T-helper 1 cell treated with Interleukin-12 subunit alpha and Interleukin-12 subunit beta and Interleukin-4 antibody, amounts not matched to agents 30 μg/mL and 1 μg/mL, for 36 hours (primary cell): Measurements from ENCODE around the gene CFAP99.
"Not testable (repeated sequence)": the region's sequence is repeated elsewhere in the genome, so short reads cannot be mapped to it uniquely, and the experiment has no call there.

Source experiments
- H3K27ac Mint-ChIP-seq: one replicate; pipeline ENCODE4 v1.8.0; 2021; ENCODE audit warnings: mild to moderate bottlenecking, mixed read lengths
- H3K27me3 Mint-ChIP-seq: one replicate; pipeline ENCODE4 v1.8.0; 2021; ENCODE audit warnings: low read depth, mixed read lengths
- H3K36me3 Mint-ChIP-seq: one replicate; pipeline ENCODE4 v1.8.0; 2021; ENCODE audit warnings: low read depth, mixed read lengths
- H3K4me1 Mint-ChIP-seq: one replicate; pipeline ENCODE4 v1.8.0; 2021; ENCODE audit warnings: low read depth, mixed read lengths
- H3K4me3 Mint-ChIP-seq: one replicate; pipeline ENCODE4 v1.8.0; 2021; ENCODE audit warnings: mild to moderate bottlenecking, moderate library complexity, mixed read lengths
- H3K9me3 Mint-ChIP-seq: one replicate; pipeline ENCODE4 v1.8.0; 2021; ENCODE audit warnings: mixed read lengths

CFAP99 gene

DNA sequence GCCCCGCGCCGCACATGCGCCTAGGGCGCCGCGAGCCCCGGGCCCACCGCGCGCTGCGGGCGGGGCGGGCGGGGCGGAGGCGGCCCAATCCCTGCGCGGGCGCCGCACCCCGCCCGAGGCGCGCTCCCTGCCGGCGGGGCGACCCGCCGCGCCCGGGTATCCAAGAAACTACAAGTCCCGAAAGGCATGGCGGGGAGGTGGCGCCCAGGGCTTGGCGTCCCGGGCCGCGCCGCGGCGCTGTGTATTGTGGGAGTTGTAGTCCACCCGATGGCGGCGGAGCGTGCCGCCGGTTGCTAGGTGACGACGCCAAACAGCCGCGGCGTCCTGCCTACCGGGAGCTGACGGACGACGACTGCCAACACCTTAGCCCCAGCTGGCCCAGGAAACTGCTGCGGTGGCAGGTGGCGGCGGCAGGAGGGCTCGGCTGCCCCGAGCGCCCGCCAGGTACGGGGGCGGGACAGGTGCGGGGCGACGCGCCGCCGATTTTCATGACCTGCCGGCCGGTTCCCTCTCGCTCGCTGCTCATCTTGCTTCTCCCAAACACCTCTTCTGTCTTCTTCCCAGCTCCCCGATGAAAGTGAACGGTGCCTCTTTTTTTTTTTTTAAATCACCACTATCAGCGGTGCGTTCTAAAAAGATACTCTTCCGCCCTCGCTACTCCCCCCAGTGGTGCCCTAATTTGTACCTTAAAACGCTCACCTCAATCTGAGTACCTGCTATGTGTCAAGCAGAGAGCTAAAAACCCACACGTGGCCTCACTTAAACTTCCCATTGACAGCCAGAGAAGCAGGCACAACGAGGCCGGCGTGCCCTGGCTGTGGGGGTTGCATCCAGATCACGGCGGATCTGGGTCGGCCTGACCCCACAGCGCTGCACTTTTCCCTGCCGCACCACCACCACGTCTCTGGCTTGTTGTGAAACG lies at the start of gene CFAP99:
Gene CFAP99 (plus strand): TSS at position 306 of the 922 bp plus-strand sequence.
- Mint-ChIP-seq H3K4me1 (peaks cover 32% of the 10 kb centered on the region), H3K9me3 (no peaks in the 10 kb centered on the region), H3K36me3 (peaks cover 3% of the 10 kb centered on the region), H3K27ac (peak within 1 kb of the TSS; percentile 80), H3K4me3 (peak within 1 kb of the TSS; percentile 91), H3K27me3 (peaks cover 60% of the 10 kb centered on the region)

DNA sequence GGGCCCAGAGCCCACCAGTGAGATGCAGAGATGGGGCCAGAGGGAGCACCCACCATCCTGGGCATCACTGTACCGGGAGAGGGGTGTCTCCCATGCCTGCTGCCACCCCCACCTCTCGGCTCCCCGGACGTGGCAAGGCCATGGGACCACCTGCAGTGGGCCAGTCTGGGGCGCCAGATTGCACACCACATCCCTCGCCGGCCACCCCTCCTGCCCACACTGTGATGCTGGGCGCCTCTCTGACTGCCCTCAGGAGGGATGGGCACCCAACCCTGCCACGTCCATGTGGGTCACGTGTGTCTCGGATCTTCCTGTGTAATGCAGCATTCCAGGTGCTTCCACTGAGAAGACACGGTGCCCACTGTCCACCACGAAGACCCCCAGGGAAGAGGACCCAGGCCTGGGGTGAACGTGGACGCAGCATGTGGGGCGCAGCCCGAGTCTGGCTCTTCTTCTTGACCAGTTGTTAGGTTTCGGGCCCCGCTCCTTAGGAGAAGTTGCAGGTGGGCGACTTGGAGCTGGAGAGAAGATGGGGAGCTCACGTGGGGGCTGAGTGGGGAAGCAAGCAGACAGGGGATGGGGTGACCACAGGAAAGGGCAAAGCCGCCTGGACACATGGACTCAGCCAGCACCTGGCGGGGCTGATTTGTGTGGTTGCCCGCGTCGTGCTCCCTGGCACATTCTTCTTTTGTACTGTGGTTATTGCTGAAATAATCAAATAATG lies 48.0 kb upstream of the CFAP99 start:
- Mint-ChIP-seq H3K27me3 (peaks cover 6% of the 10 kb centered on the region), H3K4me1 (no peaks in the 10 kb centered on the region), H3K36me3 (peaks cover 9% of the 10 kb centered on the region), H3K9me3 (peaks cover 7% of the 10 kb centered on the region), H3K27ac (no peak overlapping the region), H3K4me3 (no peak overlapping the region)

GRCh38 chr4:2371765-2372487 lies 46.8 kb upstream of the CFAP99 start:
- Mint-ChIP-seq H3K9me3 (peaks cover 7% of the 10 kb centered on the region), H3K4me3 (no peak overlapping the region), H3K27me3 (peaks cover 6% of the 10 kb centered on the region), H3K4me1 (no peaks in the 10 kb centered on the region), H3K27ac (no peak overlapping the region), H3K36me3 (peaks cover 9% of the 10 kb centered on the region)

DNA sequence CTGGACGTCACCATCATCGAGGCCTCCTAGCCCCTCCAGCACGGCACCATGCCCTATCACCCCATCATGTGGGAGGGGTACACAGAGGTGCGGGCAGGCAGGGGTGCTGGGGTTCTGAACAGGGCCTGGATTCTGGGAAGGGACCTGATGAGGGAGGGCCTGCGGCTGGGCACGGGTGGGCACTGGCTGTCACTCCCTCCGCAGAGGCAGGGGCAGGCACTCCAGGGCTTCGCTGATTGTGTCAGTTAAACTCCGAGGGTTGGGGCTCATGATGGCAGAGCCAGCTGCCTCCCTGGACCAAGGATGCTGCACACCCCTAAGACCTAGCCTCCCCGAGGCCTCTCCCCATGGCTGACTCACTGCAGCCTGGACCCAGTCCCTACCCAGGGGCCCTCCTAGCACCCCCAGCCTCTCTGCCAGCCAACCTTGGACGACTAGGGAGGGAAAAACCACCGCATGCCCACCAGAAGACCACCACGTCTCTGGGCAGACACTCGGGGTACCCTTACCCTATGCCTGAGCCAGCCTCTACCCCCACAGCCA lies 46.2 kb upstream of the CFAP99 start:
- no peaks in the 10 kb centered on the region for H3K4me1 Mint-ChIP-seq

DNA sequence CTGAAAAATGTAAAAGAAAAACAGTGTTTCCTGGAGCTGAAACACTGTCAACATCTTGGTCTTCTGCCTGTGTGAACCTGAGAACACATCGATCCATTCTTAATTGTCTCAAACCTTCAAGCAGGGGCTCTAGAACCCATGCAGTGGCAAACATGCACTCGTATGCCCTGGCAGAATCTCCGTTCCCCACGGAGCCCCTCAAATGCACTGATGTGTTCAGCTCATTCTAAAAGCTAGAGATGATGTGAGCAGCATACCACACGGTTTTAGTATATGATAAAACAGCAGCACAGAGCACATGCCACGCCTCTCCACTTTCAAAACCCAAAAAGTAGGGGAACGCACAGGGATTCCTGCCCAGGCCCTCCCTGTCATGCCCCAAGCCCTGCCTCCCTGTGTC lies 45.2 kb upstream of the CFAP99 start:
- peaks cover 9% of the 10 kb centered on the region for H3K36me3 Mint-ChIP-seq
- H3K27ac Mint-ChIP-seq: no peak overlapping the region

More for the DNA sequence above, 46.2 kb upstream of the CFAP99 start:
- H3K27ac Mint-ChIP-seq: no peak overlapping the region
- H3K27me3 Mint-ChIP-seq: peaks cover 6% of the 10 kb centered on the region
- no peak overlapping the region for H3K4me3 Mint-ChIP-seq
- H3K9me3 Mint-ChIP-seq: peaks cover 7% of the 10 kb centered on the region
- H3K36me3 Mint-ChIP-seq: peaks cover 9% of the 10 kb centered on the region

DNA sequence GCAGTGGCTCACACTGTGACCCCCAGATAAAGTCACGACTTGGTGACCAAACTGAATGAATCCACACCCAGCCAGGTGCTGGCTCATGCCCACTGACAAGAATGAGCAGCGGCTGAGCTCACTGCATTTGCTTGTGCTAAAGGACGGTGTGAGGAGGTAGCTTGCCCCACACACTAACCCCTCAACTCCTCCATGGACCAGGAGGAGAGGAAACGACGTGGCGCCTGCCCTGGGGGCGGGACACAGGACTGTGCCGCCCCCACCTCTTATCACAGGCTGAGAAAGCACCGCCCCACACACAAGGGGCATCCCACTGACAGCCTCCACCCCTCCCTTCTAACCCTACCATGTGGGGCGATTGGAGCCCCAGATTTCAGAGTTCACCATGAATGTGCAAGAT lies 43.3 kb upstream of the CFAP99 start:
- H3K27me3 Mint-ChIP-seq: peaks cover 7% of the 10 kb centered on the region
- no peak overlapping the region for H3K27ac Mint-ChIP-seq
- H3K9me3 Mint-ChIP-seq: no peaks in the 10 kb centered on the region
- no peaks in the 10 kb centered on the region for H3K4me1 Mint-ChIP-seq
- H3K36me3 Mint-ChIP-seq: peaks cover 2% of the 10 kb centered on the region
- H3K4me3 Mint-ChIP-seq: no peak overlapping the region

More for the DNA sequence above, 45.2 kb upstream of the CFAP99 start:
- no peak overlapping the region for H3K4me3 Mint-ChIP-seq
- H3K4me1 Mint-ChIP-seq: no peaks in the 10 kb centered on the region
- H3K9me3 Mint-ChIP-seq: peaks cover 7% of the 10 kb centered on the region
- peaks cover 6% of the 10 kb centered on the region for H3K27me3 Mint-ChIP-seq

DNA sequence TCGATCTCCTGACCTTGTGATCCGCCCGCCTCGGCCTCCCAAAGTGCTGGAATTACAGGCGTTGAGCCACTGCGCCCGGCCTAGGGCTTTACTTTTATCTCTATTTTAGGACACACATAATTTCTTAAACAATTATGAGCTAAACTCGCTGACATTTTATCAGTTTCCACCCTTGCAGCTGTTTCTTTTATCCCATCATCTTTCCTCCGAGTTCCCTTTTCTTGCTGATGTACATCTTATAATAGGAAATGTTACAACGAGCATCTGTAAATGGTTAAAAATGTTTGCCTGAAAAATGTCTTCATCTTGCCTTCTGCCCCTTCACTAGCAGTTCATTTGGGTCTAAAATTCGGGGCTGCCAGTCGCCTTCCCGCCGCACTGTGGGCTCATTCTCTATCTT lies 41.5 kb upstream of the CFAP99 start:
- H3K27me3 Mint-ChIP-seq: peaks cover 13% of the 10 kb centered on the region
- H3K4me1 Mint-ChIP-seq: peaks cover 2% of the 10 kb centered on the region
- H3K27ac Mint-ChIP-seq: no peak overlapping the region
- H3K4me3 Mint-ChIP-seq: no peak overlapping the region
- H3K36me3 Mint-ChIP-seq: peaks cover 2% of the 10 kb centered on the region
- H3K9me3 Mint-ChIP-seq: no peaks in the 10 kb centered on the region

- peaks cover 4% of the 10 kb centered on the region for H3K36me3 Mint-ChIP-seq
- no peak overlapping the region for H3K27ac Mint-ChIP-seq
- H3K9me3 Mint-ChIP-seq: no peaks in the 10 kb centered on the region
- no peak overlapping the region for H3K4me3 Mint-ChIP-seq
- peaks cover 3% of the 10 kb centered on the region for H3K4me1 Mint-ChIP-seq
- H3K27me3 Mint-ChIP-seq: peaks cover 13% of the 10 kb centered on the region
Observed at GRCh38 chr4:2378401-2378800, 40.4 kb upstream of the CFAP99 start.

DNA sequence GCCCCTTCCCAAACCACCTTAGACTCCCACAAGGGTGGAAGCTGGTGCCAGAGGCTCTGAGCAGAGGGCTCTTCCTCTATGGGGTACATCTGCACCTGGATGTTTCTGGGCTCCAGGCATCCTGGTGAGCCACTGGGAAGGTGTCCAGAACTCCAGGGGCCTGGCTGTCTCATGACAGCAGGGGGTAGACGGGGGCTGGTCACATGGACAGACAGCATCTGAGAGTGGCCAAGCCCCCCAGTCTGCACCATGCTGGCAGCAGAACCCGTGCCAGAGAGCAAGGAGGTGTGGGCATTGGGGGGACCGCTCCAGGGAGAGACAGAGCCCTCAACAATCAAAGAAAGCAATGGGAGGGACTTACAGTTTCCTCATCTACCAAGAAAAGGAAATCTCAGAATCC lies 39.9 kb upstream of the CFAP99 start:
- Mint-ChIP-seq H3K27ac (no peak overlapping the region), H3K4me3 (no peak overlapping the region), H3K9me3 (no peaks in the 10 kb centered on the region), H3K4me1 (peaks cover 4% of the 10 kb centered on the region), H3K36me3 (peaks cover 3% of the 10 kb centered on the region), H3K27me3 (peaks cover 12% of the 10 kb centered on the region)

- not testable (repeated sequence) for H3K27me3 Mint-ChIP-seq, H3K9me3 Mint-ChIP-seq, H3K36me3 Mint-ChIP-seq, H3K4me3 Mint-ChIP-seq, H3K4me1 Mint-ChIP-seq
- peak overlapping the region; percentile 2 for H3K27ac Mint-ChIP-seq
Observed at GRCh38 chr4:2380589-2380988, 38.2 kb upstream of the CFAP99 start.

- H3K9me3 Mint-ChIP-seq, H3K27me3 Mint-ChIP-seq, H3K4me1 Mint-ChIP-seq, H3K4me3 Mint-ChIP-seq, H3K27ac Mint-ChIP-seq, H3K36me3 Mint-ChIP-seq: not testable (repeated sequence)
Observed at GRCh38 chr4:2382769-2383202, 36.0 kb upstream of the CFAP99 start.

- H3K4me3 Mint-ChIP-seq, H3K27ac Mint-ChIP-seq, H3K36me3 Mint-ChIP-seq, H3K27me3 Mint-ChIP-seq, H3K9me3 Mint-ChIP-seq, H3K4me1 Mint-ChIP-seq: not testable (repeated sequence)
Observed at GRCh38 chr4:2383220-2383631, 35.5 kb upstream of the CFAP99 start.

DNA sequence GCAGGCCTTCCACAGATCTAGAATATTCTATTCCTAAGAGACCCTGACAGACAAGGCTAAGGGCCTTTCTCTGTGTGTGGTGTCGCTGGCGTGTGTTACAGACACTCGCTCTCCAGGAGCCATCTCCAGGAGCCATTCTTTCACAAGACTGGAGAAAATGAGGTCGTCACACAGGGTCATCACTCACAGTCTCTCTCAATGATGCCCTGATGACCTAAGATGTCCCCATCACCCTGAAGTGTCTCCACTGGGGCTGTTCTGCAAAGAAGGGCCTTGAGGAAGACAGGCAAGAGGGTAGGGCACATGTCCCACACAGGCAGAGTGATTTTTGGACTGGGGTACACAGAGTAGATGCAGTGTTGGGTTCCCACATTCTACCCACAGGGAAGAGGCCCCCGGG lies 35.0 kb upstream of the CFAP99 start:
- Mint-ChIP-seq H3K27me3 (peaks cover 7% of the 10 kb centered on the region), H3K36me3 (peaks cover 3% of the 10 kb centered on the region), H3K4me3 (no peak overlapping the region), H3K4me1 (peaks cover 4% of the 10 kb centered on the region), H3K9me3 (no peaks in the 10 kb centered on the region), H3K27ac (no peak overlapping the region)

DNA sequence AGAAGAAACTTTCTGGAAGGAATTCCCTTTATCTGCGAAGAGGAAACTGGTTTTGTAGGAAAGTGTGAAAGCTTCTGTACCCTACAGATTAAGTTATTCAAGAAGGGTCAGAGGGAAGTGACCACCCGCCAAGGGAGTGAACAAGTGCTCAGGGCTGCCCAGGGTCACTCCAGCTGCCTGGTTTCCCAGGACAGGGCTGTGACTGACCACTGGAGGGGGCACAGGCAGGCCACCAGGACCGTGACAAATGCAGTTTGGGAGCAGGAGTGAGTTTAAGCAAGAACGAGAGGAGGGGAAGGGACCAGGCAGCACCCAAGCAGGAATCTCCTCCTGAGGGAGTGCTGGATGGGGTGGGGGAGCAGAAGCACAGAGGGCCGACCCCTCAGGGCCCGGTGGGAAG lies 34.5 kb upstream of the CFAP99 start:
- Mint-ChIP-seq H3K4me3 (no peak overlapping the region), H3K27me3 (peaks cover 7% of the 10 kb centered on the region), H3K9me3 (no peaks in the 10 kb centered on the region), H3K27ac (no peak overlapping the region), H3K36me3 (peaks cover 3% of the 10 kb centered on the region), H3K4me1 (peaks cover 4% of the 10 kb centered on the region)
